MM.1S (cell line): ENCODE data around the gene TNFRSF4.

ENCODE experiments used
- DNase-seq: peaks from one replicate; pipeline ENCODE4 v3.0.0-alpha.2; 2015
- H2AFZ ChIP-seq: fragments of 300-600 bp; sonication (generic); 2 replicates; pipeline ENCODE4 v1.6.0; 2016; ENCODE audit warnings: antibody characterized with exemption, low read length
- H3F3A ChIP-seq: fragments of 300-600 bp; sonication (generic); 2 replicates; pipeline ENCODE4 v1.6.1; 2016; ENCODE audit warnings: mild to moderate bottlenecking, antibody characterized with exemption, low read length, moderate library complexity, mixed read lengths; ENCODE audit not compliant: insufficient read depth
- H3K27ac ChIP-seq: fragments of 300-600 bp; sonication (generic); 2 replicates; pipeline ENCODE4 v1.5.1; 2016; ENCODE audit warnings: mild to moderate bottlenecking, low read length
- H3K27me3 ChIP-seq: fragments of 300-600 bp; sonication (generic); replicated peaks from 2 replicates; pipeline ENCODE4 v1.6.0; 2016; ENCODE audit warnings: low read length; ENCODE audit not compliant: insufficient read depth
- H3K36me3 ChIP-seq: fragments of 300-600 bp; sonication (generic); replicated peaks from 2 replicates; pipeline ENCODE4 v1.6.1; 2016; ENCODE audit warnings: mild to moderate bottlenecking, low read length, mixed read lengths; ENCODE audit not compliant: insufficient read depth
- H3K4me1 ChIP-seq: fragments of 300-600 bp; sonication (generic); 2 replicates; pipeline ENCODE4 v1.6.1; 2016; ENCODE audit warnings: low read length, mixed read lengths
- H3K4me2 ChIP-seq: fragments of 300-600 bp; sonication (generic); 2 replicates; pipeline ENCODE4 v1.6.0; 2016; ENCODE audit warnings: low read depth, low read length
- H3K4me3 ChIP-seq: fragments of 300-600 bp; sonication (generic); 2 replicates; pipeline ENCODE4 v1.5.1; 2016; ENCODE audit warnings: low read length, mixed read lengths
- H3K79me2 ChIP-seq: fragments of 300-600 bp; sonication (generic); 2 replicates; pipeline ENCODE4 v1.6.1; 2016; ENCODE audit warnings: mixed run types, low read length, mixed read lengths
- H3K9ac ChIP-seq: fragments of 300-600 bp; sonication (generic); 2 replicates; pipeline ENCODE4 v1.6.1; 2016; ENCODE audit warnings: low read length, mixed read lengths
- H3K9me2 ChIP-seq: fragments of 300-600 bp; sonication (generic); replicated peaks from 2 replicates; pipeline ENCODE4 v1.6.1; 2016; ENCODE audit warnings: mild to moderate bottlenecking, low read length, mixed read lengths; ENCODE audit not compliant: insufficient read depth
- H3K9me3 ChIP-seq: fragments of 300-600 bp; sonication (generic); replicated peaks from 2 replicates; pipeline ENCODE4 v1.6.1; 2016; ENCODE audit warnings: mild to moderate bottlenecking, low read length, mixed read lengths; ENCODE audit not compliant: insufficient read depth
- H4K20me1 ChIP-seq: fragments of 300-600 bp; sonication (generic); 2 replicates; pipeline ENCODE4 v1.6.1; 2016; ENCODE audit warnings: mild to moderate bottlenecking, low read length, moderate library complexity, mixed read lengths; ENCODE audit not compliant: insufficient read depth
- CTCF ChIP-seq: fragments of 300-600 bp; sonication (generic); IDR thresholded peaks from 2 replicates; pipeline ENCODE4 v1.5.1; 2016; ENCODE audit warnings: antibody characterized with exemption, low read length, mixed read lengths
- EZH2 ChIP-seq: fragments of 300-600 bp; sonication (generic); optimal IDR thresholded peaks from 2 replicates; pipeline ENCODE3; 2017; ENCODE audit warnings: low read depth, mild to moderate bottlenecking, antibody characterized with exemption, low read length, mixed read lengths
- EZH2phosphoT487 ChIP-seq: fragments of 300-600 bp; sonication (generic); IDR thresholded peaks from 2 replicates; pipeline ENCODE4 v1.6.1; 2018; ENCODE audit warnings: antibody characterized with exemption, low read length

The TNFRSF4 gene

DNA sequence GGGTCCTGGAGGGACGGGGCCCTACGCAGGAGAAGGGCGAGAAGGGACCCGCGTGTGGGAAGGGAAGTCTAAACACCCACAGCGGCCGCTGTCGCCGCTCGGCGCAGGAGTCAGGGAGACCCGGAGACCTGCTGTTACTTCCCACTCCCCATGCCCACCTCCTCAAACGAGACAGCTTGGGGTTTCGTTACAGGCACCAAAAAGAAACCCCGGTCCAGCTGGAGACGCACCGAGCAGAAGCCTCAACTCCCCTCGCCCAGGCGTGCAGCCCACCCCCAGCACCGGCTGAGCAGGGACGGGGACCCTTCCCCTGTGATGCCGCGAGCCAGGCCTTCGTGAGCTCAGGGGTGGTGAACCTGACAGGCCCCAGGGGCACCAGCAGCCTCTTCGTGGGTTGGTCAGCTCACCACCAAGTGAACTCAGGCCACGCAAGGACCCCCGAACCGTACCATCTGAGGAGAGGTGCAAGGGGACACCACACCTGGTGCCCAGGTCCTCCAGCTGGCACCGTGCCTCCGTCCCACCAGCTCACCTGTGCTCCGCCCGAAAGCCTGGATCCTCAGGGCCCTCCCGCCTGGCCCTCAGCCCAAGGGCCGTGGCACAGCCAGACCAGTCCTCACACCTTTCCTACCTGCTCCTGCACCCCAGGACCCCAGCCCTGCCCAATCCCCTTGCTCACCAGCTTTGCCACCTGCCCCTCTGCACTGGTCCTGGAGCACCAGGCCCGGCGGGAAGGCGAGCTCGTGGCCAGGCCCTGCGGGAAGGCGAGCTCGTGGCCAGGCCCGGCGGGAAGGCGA lies 12.8 kb upstream of the TNFRSF4 start:
- H3K4me2 ChIP-seq, result no peak overlapping the region
- no peaks in the 10 kb centered on the region for H3K9me2 ChIP-seq
- 0 out of 2 replicates have a peak, but pooled peaks cover 3% of the 10 kb centered on the region for H3K4me1 ChIP-seq
- H3K27me3 ChIP-seq, result no peaks in the 10 kb centered on the region
- H3K36me3 ChIP-seq, result peaks cover 12% of the 10 kb centered on the region
- H3K79me2 ChIP-seq, result peaks cover 71% of the 10 kb centered on the region
- H3K4me3 ChIP-seq, result no peak overlapping the region
- H3K9ac ChIP-seq, result no peak overlapping the region
- TF ChIP-seq EZH2 (no peak), CTCF (no peak), EZH2phosphoT487 (no peak)
- no peaks in the 10 kb centered on the region for H3K9me3 ChIP-seq
- no peaks in the 10 kb centered on the region for H3F3A ChIP-seq
- no peak overlapping the region for H2AFZ ChIP-seq
- H4K20me1 ChIP-seq, result no peaks in the 10 kb centered on the region
- no peak overlapping the region for H3K27ac ChIP-seq
- DNase-seq, result no peak

- Histone ChIP-seq H3K27ac (no peak overlapping the region), H4K20me1 (no peaks in the 10 kb centered on the region), H3F3A (no peaks in the 10 kb centered on the region), H3K9me2 (no peaks in the 10 kb centered on the region), H3K4me2 (no peak overlapping the region), H3K4me1 (0 out of 2 replicates have a peak, but pooled peaks cover 3% of the 10 kb centered on the region), H3K9ac (no peak overlapping the region), H3K9me3 (no peaks in the 10 kb centered on the region), H3K36me3 (peaks cover 12% of the 10 kb centered on the region), H3K27me3 (no peaks in the 10 kb centered on the region), H2AFZ (no peak overlapping the region), H3K4me3 (no peak overlapping the region), H3K79me2 (peaks cover 63% of the 10 kb centered on the region)
- TF ChIP-seq EZH2phosphoT487 (no peak), CTCF (no peak), EZH2 (no peak)
- DNase-seq, result no peak
Observed at GRCh38 chr1:1225913-1226312, 12.0 kb upstream of the TNFRSF4 start.

DNA sequence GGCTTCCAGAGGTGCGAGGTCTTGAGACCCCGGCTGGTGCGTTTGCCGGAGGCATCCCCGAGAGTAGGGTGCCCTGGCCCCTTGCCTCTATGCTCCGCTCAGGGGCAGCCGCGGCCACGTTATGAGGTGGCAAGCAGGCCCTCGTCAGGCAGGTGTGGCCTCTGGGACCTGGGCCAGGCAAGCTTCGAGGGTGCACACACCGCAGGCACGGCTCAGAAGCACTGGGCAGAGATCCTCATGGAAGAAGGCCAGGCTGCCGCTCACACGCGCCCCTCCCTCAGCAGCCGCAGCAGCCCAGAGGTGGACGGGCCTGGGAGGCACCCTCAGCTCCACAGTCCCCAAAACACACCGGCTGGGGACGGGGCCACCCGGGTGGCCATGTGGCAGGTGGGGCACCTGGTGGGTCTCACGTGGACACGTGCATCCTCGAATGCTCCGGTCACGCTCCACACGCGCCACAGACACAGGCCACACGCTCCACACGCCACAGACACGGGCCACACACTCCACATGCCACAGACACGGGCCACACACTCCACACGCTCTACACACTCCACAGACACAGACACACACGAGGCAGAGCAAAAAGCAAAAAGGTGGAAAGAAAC lies 11.4 kb upstream of the TNFRSF4 start:
- Histone ChIP-seq H4K20me1 (no peaks in the 10 kb centered on the region), H3K27ac (no peak overlapping the region), H3K4me2 (no peak overlapping the region), H3K4me1 (0 out of 2 replicates have a peak, but pooled peaks cover 3% of the 10 kb centered on the region), H3K36me3 (peaks cover 12% of the 10 kb centered on the region), H3K79me2 (peaks cover 57% of the 10 kb centered on the region), H2AFZ (no peak overlapping the region), H3K27me3 (no peaks in the 10 kb centered on the region), H3K4me3 (no peak overlapping the region), H3K9ac (no peak overlapping the region), H3F3A (no peaks in the 10 kb centered on the region), H3K9me2 (no peaks in the 10 kb centered on the region), H3K9me3 (no peaks in the 10 kb centered on the region)
- DNase-seq, result no peak
- TF ChIP-seq CTCF (no peak), EZH2 (no peak), EZH2phosphoT487 (no peak)
